GM18502 (cell line): ENCODE measurements around the gene CLDN4.
"Not testable (repeated sequence)": the region's sequence is repeated elsewhere in the genome, so short reads cannot be mapped to it uniquely, and the experiment has no call there.

Source experiments
- ATAC-seq: cut with Tn5 transposase; IDR thresholded peaks from one replicate; pipeline ENCODE4 v1.9.1; 2021; ENCODE audit warnings: mild to moderate bottlenecking; ENCODE audit not compliant: unreplicated experiment, poor library complexity

The CLDN4 gene, protein sequence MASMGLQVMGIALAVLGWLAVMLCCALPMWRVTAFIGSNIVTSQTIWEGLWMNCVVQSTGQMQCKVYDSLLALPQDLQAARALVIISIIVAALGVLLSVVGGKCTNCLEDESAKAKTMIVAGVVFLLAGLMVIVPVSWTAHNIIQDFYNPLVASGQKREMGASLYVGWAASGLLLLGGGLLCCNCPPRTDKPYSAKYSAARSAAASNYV

DNA sequence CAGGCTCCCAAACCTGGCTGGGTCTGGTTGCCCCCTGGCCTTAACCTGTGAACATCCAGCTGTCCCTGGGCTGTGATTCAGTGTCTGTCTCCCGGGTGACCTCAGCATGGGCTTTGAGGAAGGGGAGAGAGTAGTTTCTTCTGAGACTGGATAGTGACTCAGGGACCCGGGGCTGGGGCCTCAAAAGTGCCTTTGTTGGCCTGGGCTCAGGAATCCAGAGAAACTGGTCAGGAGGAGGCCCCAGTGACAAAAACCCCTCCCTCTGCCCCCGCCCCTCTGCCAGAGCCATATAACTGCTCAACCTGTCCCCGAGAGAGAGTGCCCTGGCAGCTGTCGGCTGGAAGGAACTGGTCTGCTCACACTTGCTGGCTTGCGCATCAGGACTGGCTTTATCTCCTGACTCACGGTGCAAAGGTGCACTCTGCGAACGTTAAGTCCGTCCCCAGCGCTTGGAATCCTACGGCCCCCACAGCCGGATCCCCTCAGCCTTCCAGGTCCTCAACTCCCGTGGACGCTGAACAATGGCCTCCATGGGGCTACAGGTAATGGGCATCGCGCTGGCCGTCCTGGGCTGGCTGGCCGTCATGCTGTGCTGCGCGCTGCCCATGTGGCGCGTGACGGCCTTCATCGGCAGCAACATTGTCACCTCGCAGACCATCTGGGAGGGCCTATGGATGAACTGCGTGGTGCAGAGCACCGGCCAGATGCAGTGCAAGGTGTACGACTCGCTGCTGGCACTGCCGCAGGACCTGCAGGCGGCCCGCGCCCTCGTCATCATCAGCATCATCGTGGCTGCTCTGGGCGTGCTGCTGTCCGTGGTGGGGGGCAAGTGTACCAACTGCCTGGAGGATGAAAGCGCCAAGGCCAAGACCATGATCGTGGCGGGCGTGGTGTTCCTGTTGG lies at the start of gene CLDN4:
Gene CLDN4 (plus strand): TSS at position 316 of the 903 bp plus-strand sequence. CDS start 206 bp downstream, at position 522.
- ATAC-seq: no peak

DNA sequence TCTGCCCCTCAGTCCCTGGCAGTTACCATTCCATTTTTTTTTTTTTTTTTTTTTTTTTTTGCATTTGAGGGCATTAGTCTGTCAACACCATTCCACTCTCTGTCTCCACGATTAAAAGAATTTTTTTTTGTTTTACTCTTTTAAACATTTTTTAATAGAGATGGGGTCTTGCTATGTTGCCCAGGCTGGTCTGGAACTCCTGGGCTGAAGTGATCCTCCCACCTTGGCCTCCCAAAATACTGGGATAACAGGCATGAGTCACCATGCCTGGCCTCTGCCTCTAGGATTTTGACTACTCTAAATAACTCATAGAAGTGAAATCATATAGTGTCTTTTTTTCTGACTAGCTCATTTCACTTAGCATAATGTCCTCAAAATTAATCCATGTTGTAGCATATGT lies 44.2 kb upstream of the CLDN4 start:
- ATAC-seq: no peak

DNA sequence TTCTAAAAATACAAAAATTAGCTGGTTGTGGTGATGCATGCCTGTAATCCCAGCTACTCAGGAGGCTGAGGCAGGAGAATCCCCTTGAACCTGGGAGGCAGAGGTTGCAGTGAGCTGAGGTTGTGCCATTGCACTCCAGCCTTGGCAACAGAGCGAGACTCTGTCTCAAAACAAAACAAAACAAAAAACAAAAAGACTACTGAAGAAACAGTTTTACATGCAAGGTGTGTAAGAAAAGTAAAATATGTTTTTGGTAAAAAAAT lies 43.1 kb upstream of the CLDN4 start:
- ATAC-seq: not testable (repeated sequence)

DNA sequence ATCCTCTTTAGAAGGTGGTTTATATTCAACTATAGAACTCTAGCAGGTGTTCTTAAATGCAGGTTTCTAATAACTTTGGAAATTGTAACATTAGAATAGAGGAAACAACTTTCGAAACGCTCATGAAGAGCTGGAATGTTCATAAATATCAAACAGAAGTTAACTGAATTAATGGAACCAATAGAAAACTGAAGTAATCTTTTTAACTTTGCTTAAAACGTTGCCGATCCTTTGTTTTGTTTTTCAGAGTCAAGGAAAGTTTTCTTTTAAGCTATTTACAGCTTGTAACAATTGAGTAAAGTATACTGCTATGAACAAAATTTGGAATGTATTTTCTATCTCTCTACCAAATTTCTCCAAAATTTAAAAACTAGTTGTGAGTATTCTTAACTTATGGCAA lies 41.7 kb upstream of the CLDN4 start:
- no peak for ATAC-seq

DNA sequence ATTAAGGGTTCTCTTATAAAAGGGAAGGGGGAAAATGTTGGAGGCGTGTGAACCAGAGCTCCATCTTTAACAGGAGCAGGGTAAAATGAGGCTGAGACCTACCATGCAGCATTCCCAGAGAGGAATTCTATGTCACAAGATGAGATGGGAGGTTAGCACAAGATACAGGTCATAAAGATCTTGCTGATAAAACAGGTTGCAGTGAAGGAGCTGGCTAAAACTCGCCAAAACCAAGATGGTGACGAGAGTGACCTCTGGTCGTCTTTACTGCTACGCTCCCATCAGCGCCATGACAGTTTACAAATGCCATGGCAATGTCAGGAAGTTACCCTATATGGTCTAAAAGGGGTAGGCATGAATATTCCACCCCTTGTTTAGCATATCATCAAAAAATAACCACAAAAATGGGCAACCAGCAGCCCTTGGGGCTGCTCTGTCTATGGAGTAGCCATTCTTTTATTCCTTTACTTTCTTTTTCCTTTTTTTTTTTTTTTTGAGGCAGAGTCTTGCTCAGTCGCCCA lies 39.6 kb upstream of the CLDN4 start:
- ATAC-seq: not testable (repeated sequence)

DNA sequence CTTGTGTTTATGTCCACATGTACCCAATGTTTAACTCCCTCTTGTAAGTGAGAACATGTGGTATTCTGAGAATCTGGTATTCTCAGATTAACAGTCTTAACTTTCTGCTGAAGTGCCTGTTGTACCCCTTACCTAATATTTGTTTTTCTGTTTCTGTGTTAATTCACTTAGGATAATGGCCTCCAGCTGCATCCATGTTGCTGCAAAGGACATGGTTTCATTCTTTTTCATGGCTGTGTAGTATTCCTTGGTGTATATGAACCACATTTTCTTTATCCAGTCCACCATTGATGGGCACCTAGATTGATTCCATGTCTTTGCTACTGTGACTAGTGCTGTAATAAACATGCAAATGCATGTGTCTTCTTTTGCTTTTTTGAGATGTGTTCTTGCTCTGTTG lies 35.6 kb upstream of the CLDN4 start:
- not testable (repeated sequence) for ATAC-seq

DNA sequence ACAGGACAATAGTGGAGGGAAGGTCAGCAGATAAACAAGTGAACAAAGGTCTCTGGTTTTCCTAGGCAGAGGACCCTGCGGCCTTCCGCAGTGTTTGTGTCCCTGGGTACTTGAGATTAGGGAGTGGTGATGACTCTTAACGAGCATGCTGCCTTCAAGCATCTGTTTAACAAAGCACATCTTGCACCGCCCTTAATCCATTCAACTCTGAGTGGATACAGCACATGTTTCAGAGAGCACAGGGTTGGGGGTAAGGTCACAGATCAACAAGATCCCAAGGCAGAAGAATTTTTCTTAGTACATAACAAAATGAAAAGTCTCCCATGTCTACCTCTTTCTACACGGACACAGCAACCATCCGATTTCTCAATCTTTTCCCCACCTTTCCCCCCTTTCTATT lies 34.1 kb upstream of the CLDN4 start:
- ATAC-seq: not testable (repeated sequence)

DNA sequence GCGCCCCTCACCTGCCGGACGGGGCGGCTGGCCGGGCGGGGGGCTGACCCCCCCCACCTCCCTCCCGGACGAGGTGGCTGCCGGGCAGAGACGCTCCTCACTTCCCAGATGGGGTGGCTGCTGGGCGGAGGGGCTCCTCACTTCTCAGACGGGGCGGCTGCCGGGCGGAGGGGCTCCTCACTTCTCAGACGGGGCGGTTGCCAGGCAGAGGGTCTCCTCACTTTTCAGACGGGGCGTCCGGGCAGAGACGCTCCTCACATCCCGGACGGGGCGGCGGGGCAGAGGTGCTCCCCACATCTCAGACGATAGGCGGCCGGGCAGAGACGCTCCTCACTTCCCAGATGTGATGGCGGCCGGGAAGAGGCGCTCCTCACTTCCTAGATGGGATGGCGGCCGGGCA lies 33.6 kb upstream of the CLDN4 start:
- not testable (repeated sequence) for ATAC-seq

DNA sequence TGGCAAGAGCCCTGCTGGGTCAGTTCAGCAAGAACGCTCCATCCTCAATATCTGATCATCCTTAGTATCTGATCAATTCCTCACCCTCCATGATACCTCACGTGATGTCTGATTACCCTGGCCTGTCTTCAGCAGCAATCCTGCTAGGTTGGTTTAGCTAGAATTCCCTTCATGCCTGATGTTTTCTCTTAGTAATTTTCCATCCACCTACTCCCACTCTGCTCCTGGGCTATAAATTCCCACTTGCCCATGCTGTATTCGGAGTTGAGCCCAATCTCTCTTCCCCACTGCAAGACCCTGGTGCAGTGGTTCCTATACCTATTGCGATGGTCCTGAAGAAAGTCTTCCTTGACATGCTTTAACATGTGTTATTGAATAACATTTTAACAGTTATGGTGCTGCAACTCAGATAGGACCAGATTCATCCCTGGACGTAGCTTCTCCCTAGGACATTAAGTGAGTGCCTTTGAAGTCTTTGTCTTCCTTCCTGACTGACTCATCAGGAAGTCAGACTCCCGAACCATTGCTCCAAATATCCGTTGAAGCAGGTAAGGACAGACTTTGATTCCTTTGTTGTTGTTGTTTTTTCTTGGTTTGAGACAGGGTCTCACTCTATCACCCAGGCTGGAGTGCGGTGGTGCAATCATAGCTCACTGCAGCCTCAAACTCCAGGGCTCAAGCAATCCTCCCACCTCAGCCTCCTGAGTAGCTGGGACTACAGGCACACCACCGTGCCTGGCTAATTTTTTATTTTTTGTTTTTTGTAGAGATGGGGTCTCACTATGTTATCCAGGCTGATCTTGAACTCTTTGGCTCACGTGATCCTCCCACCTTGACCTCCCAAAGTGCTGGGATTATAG lies 31.3 kb upstream of the CLDN4 start:
- ATAC-seq: no peak

DNA sequence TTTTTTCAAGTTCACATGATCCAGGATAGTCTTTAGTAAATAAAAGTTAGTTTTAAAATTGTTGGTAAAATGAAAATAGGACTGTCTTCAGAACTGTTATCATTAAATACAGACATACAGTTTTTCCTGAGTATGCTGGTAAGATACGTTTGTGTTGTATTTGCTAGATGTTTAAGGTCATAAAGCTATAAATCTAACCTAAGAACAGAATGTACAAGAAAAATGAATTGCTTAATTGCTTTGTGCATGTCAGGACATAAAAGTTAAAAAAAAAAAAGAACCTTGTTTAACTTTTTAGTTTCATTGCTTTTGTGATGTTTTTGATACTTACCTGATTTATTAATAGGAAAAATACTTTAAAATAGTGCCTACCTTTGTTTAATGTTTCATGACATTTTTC lies 29.2 kb upstream of the CLDN4 start:
- ATAC-seq: no peak

DNA sequence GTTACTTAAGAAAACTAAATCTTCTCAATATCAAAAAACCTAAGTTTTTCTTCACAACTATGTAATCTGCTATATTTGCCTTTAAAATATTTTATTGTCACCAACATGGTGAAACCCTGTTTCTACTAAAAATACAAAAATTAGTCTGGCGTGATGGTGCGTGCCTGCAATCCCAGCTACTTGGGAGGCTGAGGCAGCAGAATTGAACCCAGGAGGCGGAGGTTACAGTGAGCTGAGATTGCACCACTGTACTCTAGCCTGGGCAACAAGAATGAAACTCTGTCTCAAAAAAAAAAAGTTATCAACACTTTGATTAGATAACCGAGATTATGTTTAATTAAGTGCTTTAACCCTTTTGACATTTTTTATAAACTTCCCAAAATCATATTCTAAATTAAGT lies 28.3 kb upstream of the CLDN4 start:
- no peak for ATAC-seq

DNA sequence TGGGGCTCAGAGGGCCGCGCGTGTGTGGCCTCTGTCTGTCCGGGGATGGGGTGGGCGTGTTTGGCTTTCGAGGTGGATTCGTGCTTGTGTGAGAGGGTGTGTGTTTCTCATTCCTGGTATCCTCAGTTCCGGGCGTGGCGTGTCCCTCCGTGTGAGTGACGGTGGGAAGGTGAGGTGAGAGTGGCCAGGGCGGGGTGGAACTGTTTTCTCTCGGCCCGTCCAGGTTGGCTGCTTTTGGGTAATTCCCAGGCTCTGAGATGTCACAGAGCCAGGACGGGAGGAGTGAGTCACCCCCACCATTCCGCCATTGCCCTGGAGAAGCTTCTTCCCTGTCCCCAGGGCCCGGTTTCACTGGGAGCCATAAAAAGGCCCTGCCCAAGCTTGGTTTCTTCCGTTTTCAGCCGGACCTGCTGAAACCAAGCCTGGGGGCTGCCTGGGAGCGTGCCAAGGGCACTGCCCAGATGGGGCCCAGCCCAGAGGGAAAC lies 21.3 kb upstream of the CLDN4 start:
- no peak for ATAC-seq

DNA sequence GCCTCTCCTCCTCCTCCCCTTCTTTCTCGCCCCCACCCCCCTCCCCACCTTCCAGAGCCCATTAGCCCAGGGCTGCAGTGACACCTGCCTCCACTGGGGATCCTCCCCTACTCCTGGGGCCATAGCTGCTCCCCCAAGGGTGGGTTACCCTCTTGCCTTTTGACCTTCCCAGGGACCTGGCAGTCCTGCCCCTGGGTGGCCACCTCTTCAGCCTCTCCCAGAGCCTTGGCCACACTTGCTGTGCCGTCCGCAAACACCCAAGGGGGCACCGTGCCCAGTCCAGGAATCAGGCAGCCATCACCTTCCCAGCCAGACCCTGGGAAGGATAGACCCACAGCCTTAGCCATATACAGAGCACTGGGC lies 19.8 kb upstream of the CLDN4 start:
- ATAC-seq: no peak

DNA sequence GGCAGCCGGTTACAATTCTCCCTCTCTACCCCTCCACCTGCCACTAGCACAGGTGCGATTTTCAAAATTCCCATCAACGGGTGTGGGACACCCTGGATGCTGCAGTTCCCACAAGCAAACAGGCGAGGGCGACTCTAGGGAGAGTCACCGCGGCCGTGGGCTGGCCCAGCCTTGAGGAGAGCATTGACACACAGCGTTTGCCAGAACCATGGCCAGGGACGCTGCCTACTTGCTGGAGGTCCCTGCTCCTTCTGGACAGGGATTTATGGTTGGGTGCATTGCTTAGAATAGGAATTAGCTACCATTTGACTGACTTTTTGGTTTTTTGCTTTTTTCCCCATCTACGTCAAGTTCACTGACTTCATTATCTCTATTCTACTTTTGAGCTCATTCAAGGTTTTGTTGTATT lies 19.0 kb upstream of the CLDN4 start:
- ATAC-seq: peak; percentile 55

DNA sequence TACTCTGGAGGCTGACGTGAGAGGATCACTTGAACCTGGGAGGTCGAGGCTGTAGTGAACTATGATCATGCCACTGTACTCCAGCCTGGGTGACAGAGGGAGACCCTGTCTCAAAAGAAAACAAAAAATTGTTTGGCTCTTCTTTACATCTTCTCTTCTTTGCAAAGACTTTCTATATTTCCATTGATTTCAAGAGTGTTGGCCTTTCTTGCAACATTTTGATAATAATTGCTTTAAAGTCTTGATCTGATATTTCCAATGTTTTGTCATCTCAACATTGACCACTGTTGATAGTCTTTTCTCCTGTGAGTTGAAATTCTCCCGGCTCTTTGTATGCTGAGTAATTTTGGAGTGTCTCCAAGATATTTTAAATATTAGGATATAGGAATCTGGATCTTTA lies 17.8 kb upstream of the CLDN4 start:
- ATAC-seq: no peak

DNA sequence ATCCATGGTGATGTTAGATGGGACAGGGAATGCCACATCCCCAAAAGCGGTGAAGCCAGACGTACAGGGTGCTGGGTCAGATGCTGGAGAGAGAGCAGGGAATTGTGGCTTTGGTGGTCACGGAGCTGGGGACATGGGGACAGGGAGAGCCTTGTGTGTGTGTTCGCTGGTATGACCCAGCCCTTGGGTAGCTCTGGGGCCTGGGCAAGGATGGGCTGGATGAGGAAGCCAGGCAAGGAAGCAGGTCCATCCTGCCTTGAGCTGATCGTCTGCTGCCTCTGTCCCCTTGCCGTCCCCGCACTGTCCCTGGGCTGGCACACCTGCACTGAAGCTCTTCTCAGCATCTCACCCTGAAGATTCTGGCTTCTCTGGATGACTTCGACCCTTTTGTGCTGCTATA lies 15.4 kb upstream of the CLDN4 start:
- ATAC-seq: no peak

DNA sequence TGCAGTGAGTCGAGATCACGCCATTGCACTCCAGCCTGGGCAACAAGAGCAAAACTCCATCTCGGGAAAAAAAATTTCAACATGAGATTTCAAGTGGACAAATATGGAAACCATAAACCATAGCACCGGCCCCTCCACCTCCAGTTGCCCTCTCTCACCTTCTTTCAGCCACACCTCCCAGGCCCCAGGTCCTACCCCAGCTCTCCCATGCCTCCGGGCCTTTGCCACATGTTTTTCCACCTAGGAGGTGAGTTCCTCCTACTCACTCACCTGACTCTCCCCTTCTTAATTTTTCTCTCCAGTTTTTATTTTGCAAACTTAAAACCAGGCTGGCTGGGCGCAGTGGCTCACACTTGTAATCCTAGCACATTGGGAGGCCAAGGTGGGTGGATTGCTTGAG lies 13.7 kb upstream of the CLDN4 start:
- ATAC-seq: no peak

DNA sequence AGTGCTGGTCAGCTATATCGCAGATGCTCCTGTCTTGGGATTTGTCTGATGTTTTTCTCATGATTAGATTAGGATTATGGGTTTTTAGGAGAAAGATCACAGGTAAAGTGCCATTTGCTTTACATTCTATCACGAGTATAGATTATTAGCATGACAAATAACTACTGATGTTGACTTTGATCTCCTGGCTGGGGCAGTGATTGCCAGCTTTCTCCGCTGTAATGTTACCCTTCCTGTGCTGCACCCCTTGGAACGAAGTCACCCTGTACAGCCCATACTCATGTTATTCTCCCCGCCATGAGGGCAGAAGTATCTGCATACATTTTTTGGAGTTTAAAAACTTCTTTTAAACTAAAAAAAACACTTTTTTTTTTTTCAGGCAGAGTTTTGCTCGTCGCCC lies 10.8 kb upstream of the CLDN4 start:
- no peak for ATAC-seq

DNA sequence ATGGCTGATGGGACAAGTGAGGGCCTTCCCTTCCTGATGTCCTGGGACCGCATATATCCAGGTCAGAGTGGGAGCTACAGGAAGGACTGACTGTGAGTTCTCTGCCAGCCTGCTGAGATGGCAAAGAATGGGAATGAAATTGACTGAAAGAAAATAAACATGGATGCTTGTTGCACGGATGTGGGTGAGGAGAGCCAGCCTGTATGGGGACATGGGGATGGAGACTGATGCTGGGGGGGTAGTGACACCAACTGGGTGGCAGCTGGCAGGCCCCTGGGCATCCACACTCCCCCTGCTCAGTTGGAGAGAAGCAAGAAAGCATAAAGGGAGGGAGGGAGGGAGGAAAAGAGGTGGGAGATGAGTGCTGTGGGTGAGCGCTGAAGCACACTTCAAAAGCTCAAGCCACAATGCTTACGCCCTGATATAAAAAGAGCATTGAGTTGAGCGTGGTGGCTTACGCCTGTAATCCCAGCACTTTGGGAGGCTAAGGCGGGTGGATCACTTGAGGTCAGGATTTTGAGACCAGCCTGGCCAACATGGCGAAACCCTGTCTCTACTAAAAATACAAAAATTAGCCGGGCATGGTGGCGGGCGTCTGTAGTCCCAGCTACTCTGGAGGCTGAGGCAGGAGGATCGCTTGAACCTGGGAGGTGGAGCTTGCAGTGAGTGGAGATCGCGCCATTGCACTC lies 9.1 kb upstream of the CLDN4 start:
- ATAC-seq: not testable (repeated sequence)
